Kidney (tissue), 14 donors: Measurements from ENCODE around the gene GRIK1. TPM values are rescaled to one million over a fixed set of nuclear protein-coding genes. Genes with fewer than 3 reads are reported as not detected.

ENCODE experiments used
- DNase-seq, 5 donors: peaks; one replicate each; pipeline ENCODE4 v3.0.0-alpha.2; 2013 to 2020
- FAIRE-seq: peaks from 2 replicates; lab custom pipeline; 2012; peaks lifted over from hg19 to GRCh38; lab: Jason Lieb, UNC
- H3K27ac ChIP-seq, 2 donors: one replicate each; pipeline ENCODE4 v1.7.0; 2013; ENCODE audit warnings: low read depth in 2 of 2, low read length in 2 of 2, inconsistent platforms in 1 of 2
- H3K27me3 ChIP-seq: one replicate; pipeline ENCODE4 v1.7.1; 2013; ENCODE audit warnings: low read length, inconsistent platforms; ENCODE audit not compliant: control insufficient read depth, insufficient read depth
- H3K36me3 ChIP-seq, 3 donors: one replicate each; pipeline versions ENCODE4 v1.7.0 to v1.7.1; 2013; ENCODE audit warnings: low read length in 3 of 3, control low read depth in 1 of 3, inconsistent platforms in 1 of 3; ENCODE audit not compliant: insufficient read depth in 3 of 3, control insufficient read depth in 2 of 3
- H3K4me1 ChIP-seq, 3 donors: one replicate each; pipeline versions ENCODE4 v1.7.0 to v1.7.1; 2013; ENCODE audit warnings: low read length in 3 of 3, inconsistent platforms in 1 of 3, low read depth in 1 of 3; ENCODE audit not compliant: control insufficient read depth in 2 of 3, insufficient read depth in 2 of 3
- H3K4me3 ChIP-seq, 3 donors: one replicate each; pipeline versions ENCODE4 v1.7.0 to v1.8.1; 2013; ENCODE audit warnings: low read length in 3 of 3, control low read depth in 1 of 3, inconsistent platforms in 1 of 3
- H3K9ac ChIP-seq, 3 donors: one replicate each; pipeline versions ENCODE4 v1.7.0 to v1.7.1; 2013; ENCODE audit warnings: low read length in 3 of 3, control low read depth in 1 of 3, inconsistent platforms in 1 of 3
- H3K9me3 ChIP-seq, 3 donors: one replicate each; pipeline versions ENCODE4 v1.7.0 to v1.7.1; 2013; ENCODE audit warnings: low read length in 3 of 3, control low read depth in 1 of 3, inconsistent platforms in 1 of 3; ENCODE audit not compliant: control insufficient read depth in 2 of 3, insufficient read depth in 1 of 3
- intact Hi-C: fragments of 100-400 bp; cut with DNase I; formaldehyde crosslinking; loops from one replicate; pipeline ENCODE4 v1.11.1; 2022
- polyA plus RNA-seq: library from polyadenylated mRNA; stranded (reverse); fragments of 350-450 nt; fragmentation: Illumina TruSeq; extraction: RNeasy Lipid Tissue Mini Kit (QIAGEN cat#74804); gene quantifications from one replicate; pipeline ENCODE4 v1.2.3, GENCODE V29; 2014; ENCODE audit warnings: low read depth, low replicate concordance; ENCODE audit not compliant: insufficient read depth
- total RNA-seq: library from RNA; stranded (reverse); fragmentation: NEBNext Ultra II Directional; extraction: Animal tissue kit (Norgen Biotek cat#: 25700); gene quantifications from one replicate; pipeline ENCODE4 v1.2.1, GENCODE V29; 2021
- TF ChIP-seq, protein P1 (sequence below): IDR thresholded peaks from 3 replicates; pipeline ENCODE4 v1.5.1; 2012; ENCODE audit warnings: mild to moderate bottlenecking, moderate library complexity, borderline replicate concordance; ENCODE audit not compliant: insufficient read depth; ENCODE audit errors: extremely low read depth
- donor health status: control.
- donor health status: control.
- donor health status: control.
- donor health status: control.
- donor health status: control.
- donor health status: DM: yes; HTN: yes; CAD: no.
- donor health status: Normal renal cell carcinoma (clear cell type).

The GRIK1 gene
- total and polyA plus RNA-seq, 2 donors from 2014 or later: not detected

DNA sequence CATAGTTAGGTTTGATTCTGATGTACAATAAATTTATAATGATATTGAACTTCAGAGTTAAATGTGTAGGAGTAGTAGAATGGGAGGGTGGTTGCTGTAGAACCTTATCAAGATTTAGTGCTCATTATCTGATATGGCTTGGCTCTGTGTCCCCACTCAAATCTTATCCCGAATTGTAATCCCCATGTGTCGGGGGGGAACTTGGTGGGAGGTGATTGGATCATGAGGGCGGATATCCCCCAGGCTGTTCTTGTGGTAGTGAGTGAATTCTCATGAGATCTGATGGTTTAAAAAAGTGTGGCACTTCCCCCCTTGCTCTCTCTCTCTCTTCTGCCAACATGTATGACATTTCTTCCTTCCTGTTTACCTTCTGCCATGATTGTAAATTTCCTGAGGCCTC, 265.5 kb downstream of the GRIK1 start:
- H3K27me3 ChIP-seq: no peaks in the 10 kb centered on the region
- FAIRE-seq (no peak), DNase-seq (no peak)
- no peak overlapping the region for H3K4me3 ChIP-seq
- no peaks in the 10 kb centered on the region for H3K9me3 ChIP-seq
- H3K9ac ChIP-seq: no peak overlapping the region
- H3K36me3 ChIP-seq: no peaks in the 10 kb centered on the region
- H3K27ac ChIP-seq: no peak overlapping the region
- TF ChIP-seq, protein P1, sequence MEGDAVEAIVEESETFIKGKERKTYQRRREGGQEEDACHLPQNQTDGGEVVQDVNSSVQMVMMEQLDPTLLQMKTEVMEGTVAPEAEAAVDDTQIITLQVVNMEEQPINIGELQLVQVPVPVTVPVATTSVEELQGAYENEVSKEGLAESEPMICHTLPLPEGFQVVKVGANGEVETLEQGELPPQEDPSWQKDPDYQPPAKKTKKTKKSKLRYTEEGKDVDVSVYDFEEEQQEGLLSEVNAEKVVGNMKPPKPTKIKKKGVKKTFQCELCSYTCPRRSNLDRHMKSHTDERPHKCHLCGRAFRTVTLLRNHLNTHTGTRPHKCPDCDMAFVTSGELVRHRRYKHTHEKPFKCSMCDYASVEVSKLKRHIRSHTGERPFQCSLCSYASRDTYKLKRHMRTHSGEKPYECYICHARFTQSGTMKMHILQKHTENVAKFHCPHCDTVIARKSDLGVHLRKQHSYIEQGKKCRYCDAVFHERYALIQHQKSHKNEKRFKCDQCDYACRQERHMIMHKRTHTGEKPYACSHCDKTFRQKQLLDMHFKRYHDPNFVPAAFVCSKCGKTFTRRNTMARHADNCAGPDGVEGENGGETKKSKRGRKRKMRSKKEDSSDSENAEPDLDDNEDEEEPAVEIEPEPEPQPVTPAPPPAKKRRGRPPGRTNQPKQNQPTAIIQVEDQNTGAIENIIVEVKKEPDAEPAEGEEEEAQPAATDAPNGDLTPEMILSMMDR: no peak
- intact Hi-C loops: no loop called here
- H3K4me1 ChIP-seq: no peaks in the 10 kb centered on the region

DNA sequence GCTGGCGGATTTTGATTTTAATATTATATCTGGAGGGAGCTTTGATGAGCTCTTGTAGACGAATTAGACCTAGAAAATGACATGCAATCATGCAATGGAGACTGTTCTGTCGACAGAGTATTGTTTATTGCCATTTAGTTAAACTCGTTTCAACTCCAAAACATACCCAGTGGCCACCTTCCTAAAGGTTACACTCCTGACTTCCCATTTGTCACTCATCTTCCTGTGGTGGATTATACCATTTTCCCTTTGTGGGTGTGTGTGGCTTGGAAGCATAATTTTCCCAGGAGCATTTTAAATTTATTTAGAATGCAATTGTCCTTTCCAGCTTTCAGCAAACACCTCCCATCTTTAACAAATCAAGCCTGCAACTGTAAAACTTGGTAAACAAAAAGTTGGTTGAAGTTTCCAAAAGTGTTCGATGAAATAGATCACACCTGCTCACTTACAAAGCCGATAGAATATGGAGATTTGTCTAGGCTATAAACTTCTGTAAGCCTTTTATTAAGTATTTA, 266.6 kb downstream of the GRIK1 start:
- Histone ChIP-seq H3K4me1 (no peaks in the 10 kb centered on the region), H3K9me3 (no peaks in the 10 kb centered on the region), H3K27me3 (no peaks in the 10 kb centered on the region), H3K36me3 (no peaks in the 10 kb centered on the region), H3K9ac (no peak overlapping the region), H3K27ac (no peak overlapping the region), H3K4me3 (no peak overlapping the region)
- intact Hi-C loops: no loop called here
- TF ChIP-seq, protein P1: no peak
- no peak for DNase-seq
- no peak for FAIRE-seq

DNA sequence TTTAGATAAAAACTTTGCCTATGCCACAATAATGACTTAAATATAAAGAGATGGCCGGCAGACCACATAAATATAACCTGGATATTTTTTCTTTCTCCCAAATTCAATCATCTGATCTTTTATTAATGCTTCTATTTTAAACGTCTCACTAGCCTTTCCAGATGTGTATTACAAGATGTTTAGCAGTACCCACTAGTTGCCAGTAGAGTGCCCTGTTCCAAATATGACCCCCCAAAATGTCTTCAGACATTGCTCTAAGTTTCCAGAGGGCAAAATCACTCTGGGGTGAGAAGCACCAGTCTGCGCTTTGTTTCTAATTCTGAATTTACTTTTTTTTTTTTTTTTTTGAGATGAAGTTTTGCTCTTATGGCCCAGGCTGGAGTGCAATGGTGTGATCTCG, 268.1 kb downstream of the GRIK1 start:
- Histone ChIP-seq H3K27me3 (no peaks in the 10 kb centered on the region), H3K4me3 (no peak overlapping the region), H3K36me3 (no peaks in the 10 kb centered on the region), H3K9me3 (no peaks in the 10 kb centered on the region), H3K4me1 (no peaks in the 10 kb centered on the region), H3K27ac (no peak overlapping the region), H3K9ac (no peak overlapping the region)
- FAIRE-seq (no peak), DNase-seq (no peak)
- intact Hi-C loops: no loop called here
- TF ChIP-seq, protein P1: no peak

DNA sequence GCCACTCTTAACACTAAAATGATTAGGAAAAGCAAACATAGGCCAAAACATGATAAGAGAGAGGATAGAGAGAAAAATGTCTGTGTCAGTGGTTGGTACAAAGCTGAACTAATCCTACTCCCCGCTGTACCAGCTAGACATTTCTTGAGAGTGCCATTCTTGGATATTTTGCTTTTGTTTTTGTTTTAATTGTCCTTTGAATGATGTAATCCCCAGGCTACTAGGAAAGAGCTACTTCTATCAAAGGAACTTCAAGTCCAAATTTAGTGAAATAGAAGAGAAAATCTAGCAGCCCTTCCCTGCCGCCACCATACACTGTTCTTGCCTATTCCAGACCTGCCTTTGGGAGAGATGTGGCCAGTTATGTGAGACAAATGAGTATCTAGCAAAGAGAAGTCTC, 269.6 kb downstream of the GRIK1 start:
- Histone ChIP-seq H3K9ac (no peak overlapping the region), H3K4me3 (no peak overlapping the region), H3K27me3 (no peaks in the 10 kb centered on the region), H3K36me3 (no peaks in the 10 kb centered on the region), H3K4me1 (no peaks in the 10 kb centered on the region), H3K9me3 (no peaks in the 10 kb centered on the region), H3K27ac (no peak overlapping the region)
- FAIRE-seq: no peak
- intact Hi-C loops: no loop called here
- TF ChIP-seq, protein P1: no peak
- DNase-seq: no peak
